HG02885 (cell line): ENCODE results near the gene APC2.
"Not testable (repeated sequence)": the region's sequence is repeated elsewhere in the genome, so short reads cannot be mapped to it uniquely, and the experiment has no call there.

Experiments
- ATAC-seq: cut with Tn5 transposase; IDR thresholded peaks from one replicate; pipeline ENCODE4 v1.9.1; 2021; ENCODE audit warnings: mild to moderate bottlenecking; ENCODE audit not compliant: unreplicated experiment, poor library complexity

The APC2 gene

DNA sequence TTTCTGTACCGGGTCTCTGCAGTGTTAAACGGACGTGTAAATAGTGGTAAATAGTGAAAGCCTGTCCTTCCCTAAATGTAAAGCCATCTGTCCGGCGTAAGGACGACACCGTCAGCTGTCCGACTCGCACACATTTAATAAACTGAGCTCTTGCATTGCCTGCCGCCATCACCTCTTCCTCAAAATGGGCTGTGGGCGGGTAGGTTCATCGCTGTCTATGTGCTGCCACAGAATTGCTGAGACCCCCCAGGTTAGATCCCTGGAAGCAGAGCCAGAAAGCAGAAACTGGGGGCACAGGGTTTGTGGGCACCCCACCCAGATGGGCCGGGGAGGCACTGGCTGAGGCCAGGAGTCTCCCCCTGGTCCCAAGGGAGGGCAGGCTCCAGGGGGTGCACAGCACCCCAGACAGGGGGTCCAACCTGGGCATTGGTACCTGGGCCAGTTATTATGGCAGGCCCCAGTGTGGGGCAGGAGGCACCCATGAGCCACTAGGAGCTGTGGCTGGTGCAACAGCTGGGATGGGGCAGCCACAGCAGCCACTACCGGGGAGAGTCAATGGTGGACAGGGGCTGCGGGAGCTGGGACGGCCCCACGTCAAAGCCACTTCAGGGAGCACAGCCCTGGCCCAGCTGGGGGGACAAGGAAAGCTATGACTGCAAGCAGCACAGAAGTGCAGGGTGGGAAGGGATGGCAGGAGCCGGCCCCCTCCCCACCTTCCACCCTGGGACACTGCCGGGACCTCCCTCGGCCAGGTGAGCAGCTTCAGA lies 23.3 kb downstream of the APC2 start:
- ATAC-seq: no peak

DNA sequence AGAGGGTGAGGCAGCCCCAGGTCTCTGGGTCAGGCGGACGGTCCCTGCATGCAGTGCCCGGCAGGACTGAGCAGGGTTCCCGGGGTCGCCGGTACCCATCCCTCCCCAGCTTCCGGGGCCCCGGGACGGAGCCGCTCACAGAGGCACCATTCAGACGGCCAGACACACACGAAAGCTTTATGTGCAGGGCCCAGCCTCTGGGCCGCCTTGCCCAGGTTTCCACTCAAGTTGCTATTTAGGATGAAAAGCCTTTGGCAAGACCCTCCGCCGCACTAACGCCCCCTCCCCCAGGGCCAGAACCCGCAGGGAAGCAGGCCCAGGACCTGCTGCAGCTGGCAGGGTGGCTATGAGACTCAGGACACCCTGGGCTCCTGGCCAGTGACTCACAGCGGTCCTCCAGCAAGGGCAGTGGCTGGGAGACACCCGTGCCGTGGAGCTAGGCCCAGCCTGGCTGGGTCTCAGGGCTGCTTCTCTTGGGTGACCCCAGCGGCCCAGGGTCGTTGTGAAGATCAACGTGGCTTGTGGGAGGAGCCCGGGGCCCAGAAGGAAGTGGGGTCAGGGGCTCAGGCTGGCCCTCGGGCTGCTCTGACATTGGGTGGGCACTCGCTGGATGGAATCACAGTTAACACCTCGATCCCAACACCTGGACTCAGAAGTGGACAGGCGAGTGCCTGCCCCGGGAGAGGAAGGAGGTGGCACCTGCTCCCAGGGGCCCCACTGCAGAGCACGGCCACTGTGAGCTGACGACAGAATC lies 24.3 kb downstream of the APC2 start:
- no peak for ATAC-seq

DNA sequence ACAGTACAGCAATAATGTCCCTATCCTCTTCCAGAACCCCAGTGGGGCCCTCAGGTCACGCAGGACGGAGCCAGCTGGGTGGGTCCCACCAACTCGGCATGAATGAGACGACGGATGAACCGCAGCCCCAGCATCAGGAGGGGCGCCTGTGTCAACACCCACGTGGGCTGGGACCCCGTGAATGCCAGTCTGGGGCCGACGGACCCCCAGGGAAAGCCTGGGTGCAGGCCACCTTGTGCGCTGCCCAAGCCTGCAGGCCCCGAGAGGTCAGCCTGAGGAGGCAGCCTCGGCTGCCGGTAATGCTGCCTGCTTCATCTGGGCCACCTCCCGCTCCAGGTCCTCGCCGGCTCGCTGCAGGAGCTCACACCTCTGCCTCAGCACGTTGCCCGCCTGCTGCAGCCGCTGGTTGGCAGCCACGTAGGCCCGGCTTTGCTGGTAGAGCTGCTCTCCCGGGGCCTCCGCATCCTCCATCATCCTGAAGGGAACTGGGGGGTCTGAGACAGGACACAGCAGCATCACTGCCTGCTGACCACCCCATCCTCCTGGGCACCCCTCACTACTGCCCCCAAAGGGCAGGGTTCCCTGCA lies 24.9 kb downstream of the APC2 start:
- no peak for ATAC-seq

DNA sequence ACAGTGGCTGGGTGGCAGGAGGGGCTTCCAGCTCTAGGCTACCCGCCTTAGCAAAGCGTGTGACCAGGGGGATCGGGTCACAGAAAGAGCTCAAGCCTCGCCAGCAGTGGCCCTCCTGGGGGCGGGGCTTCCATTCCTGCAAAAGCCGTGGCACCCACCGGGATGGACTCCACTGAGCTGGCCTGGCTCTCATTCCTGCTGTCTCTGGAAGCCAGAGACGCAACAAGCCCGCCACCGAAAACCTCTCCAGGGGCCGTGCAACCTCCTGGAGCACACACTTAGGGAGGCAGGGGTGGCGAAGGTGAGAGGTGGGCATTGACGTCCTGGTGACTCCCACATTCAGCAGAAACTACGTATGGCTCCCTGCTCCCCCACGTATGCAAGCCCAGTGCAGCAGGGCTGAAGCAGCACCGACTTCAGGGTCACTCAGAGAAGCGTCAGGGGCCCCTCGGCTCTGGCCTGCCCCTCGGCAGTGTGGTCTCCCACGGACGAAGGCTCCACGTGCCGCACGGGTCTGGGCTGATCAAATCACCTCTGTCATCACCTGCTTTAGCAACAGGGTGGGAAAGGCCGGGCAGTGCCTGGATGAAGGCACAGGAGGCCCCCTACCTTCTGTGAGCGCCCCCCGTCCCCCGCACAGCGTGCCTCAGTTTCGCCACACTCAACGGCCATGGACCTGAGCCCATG lies 26.0 kb downstream of the APC2 start:
- no peak for ATAC-seq

DNA sequence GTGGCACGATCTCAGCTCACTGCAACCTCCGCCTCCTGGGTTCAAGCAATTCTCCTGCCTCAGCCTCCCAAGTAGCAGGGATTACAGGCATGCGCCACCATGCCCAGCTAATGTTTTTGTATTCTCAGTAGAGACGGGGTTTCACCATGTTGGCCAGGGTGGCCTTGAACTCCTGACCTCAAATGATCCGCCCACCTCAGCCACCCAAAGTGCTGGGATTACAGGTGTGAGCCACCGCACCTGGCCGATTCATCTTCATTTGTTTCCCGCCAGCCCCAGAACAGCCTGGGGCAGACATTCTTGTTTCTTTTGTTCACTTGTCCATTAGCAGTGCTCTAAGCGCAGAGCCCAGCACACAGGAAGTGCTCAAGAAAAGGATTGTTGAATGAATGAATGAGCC lies 27.1 kb downstream of the APC2 start:
- not testable (repeated sequence) for ATAC-seq

DNA sequence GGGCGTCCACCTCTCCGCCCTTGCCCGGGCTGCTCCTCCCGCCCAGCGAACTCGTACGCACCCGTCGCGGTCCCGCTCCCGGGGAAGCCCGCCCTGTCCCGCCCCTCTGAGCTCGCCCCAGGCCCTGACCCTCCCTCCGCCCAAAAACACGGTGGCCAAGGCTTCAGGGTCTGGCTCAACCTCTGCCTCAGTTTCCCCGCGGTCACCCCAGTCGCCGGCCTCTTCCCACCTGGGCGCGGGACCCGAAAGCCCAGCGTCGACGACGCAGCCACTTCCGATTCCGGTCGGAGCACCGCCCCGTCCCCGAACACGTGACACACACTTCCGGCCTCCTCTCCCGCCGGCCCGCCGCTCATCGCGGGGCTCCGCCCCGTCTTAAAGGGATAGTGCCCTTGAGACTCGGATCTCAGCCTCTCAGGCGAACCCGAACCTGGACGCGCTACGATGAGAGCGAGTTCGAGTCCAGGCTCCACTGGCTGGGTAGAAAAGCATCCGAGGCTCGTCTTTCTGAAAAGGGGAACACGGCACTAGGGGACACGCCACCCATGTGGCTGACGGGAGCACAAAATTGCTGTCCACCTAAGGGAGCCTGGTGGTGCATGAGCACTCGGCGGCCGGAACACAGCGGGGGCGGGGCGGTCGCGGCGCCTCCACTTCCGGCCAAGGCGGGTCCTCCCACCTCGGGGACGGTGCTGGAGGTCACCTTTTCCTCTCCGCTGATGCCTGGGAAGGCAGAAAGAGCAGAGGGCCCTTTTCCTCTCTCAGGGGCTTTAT lies 29.2 kb downstream of the APC2 start, which contains the start of gene C19orf25:
C19orf25 (minus strand) TSS at position 282 of the 774 bp plus-strand sequence. CDS start 312 bp downstream, outside the sequence.
- ATAC-seq: peak; percentile 86

DNA sequence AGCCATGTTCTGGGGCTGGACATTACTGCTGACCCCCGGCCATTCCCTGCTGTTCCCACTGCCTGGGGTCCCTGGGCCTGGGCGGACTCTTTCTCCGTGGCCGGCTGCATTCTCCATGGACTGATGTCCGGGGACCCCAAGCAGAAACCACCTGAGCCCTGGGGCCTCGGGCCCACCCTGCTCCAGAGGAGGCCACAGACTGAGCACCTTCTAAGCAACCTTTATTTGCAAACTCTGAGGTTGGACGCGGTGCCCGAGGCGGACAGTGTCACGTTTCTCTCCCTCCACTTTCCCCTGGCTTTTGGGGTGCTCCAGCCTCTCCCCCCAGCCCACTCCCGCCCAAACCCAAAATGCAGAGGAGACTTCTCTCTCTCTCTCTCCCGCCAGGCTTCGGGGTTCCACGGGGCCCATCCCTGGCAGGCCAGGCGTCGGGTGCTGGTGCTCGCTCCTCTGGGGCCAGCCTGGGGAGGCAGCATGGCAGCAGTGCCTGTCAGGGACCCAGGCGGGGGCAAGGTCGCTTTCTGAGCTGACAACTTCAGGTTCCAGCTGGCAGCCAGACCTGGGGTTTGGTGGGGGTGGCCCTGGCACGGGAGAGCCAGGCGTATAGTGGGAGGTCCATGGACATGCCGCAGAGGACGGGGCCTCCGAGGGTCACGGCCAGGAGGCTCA lies 31.4 kb downstream of the APC2 start:
- ATAC-seq: no peak

DNA sequence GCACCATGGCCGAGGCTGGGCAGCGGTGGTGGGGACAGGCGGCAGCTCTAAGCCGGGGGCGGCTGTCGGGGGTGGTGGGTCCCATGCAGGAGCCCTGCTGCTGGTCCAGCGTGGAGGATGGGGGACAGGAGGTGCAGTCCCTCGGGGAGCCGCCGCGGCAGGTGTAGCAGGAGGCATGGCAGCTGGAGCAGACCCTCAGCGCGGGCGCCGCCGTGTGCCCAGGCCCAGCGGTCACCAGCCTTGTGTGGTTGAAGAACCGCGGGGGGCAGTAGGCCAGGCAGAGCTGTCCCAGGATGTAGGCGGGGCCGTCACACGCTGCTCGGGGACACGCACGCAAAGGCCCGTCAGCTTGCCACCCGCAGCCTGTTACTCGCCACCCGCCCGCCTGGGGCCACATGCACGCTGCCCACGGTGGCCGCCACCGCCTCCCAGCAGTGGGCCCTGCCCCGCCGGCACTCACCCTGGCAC lies 32.0 kb downstream of the APC2 start:
- ATAC-seq: no peak

DNA sequence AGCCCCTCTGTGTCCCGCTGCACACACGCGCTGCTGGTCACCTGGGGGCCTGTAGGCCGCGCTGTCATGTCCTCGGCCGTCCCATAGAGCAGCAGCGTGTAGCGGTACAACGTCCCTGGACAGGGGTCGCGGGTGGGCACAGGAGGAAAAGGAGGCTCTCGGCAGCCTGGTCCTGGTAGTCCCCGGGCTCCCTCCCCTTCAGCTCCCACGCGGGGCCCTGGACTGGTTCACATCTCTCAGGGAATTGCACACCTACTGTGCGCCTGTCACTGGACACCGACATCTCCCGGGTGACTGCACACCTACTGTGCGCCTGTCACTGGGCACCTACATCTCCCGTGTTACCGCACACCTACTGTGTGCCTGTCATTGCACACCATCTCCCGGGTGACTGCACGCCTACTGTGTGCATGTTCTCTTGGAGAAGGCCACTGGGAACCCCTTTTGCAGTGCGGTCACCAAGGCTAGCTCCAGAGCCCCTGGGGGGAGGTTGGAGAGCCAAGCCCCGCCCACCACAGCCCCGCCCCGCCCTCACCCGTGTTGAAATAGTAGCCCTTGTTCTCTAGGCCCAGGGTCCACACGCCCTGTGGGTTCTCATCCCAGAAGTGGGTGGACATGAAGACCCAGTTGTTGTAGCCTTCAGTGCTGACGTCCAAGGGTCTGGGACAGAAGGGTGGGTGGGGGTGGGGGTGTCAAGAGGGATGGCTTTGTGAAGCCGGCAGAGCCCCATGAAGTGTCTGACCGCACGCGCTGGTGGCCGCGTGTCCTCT lies 32.6 kb downstream of the APC2 start:
- ATAC-seq: no peak

DNA sequence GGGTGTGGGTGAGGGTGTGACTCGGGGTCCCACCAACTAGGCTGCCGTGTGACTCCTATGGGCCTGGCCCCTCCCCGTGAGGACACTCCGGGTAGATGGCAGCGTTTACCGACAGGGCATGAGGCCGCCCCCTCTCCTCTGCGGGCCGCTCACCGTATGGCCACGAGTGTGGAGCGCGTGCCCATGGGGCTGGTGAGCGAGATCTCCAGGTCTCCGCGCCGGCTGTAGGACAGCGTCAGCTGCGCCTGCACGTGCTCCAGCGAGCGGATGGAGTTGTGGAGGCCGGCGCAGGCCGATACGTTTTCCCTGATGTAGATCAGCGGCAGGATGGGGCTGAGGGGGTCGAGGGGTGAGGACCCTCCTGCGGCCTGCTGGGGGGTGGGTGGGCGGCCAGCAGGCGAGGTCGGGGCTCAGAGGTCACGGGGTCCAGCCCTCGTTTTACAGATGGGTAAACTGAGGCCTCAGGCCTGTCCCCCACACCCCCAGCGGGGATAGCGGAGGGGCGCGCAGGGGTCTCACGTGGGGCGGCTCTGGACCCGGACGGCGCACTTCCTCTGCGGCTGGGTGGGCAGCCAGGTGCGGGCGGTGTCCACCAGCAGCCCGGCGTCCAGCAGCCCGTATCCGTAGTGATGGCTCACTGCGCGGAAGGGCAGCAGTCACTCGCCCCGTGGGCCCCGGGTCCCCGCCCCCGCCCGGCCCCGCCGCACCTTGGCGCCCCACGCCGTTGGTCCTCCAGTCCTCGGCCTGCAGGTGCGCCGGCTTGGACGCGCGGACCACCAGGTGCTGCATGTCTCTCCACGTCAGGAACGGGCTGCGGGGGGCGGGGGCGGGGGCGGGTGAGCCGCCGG lies 33.4 kb downstream of the APC2 start:
- ATAC-seq: no peak

DNA sequence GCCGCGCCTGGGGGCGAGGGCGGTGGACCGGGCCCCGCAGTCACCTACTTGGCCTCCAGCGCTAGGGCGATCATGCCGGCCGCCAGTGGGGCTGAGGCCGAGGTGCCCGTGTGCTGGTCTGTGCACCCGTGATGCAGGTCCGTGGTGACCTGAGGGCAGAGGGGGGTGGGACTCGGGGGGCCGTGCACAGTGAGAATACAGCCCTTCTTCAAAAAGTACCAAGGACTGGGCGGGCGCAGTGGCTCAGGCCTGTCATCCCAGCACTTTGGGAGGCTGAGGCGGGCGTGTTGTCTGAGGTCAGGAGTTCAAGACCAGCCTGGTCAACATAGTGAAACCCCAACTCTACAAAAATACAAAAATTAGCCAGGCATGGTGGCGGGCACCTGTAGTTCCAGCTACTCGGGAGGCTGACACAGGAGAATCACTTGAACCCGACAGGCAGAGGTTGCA lies 34.1 kb downstream of the APC2 start:
- ATAC-seq: no peak

DNA sequence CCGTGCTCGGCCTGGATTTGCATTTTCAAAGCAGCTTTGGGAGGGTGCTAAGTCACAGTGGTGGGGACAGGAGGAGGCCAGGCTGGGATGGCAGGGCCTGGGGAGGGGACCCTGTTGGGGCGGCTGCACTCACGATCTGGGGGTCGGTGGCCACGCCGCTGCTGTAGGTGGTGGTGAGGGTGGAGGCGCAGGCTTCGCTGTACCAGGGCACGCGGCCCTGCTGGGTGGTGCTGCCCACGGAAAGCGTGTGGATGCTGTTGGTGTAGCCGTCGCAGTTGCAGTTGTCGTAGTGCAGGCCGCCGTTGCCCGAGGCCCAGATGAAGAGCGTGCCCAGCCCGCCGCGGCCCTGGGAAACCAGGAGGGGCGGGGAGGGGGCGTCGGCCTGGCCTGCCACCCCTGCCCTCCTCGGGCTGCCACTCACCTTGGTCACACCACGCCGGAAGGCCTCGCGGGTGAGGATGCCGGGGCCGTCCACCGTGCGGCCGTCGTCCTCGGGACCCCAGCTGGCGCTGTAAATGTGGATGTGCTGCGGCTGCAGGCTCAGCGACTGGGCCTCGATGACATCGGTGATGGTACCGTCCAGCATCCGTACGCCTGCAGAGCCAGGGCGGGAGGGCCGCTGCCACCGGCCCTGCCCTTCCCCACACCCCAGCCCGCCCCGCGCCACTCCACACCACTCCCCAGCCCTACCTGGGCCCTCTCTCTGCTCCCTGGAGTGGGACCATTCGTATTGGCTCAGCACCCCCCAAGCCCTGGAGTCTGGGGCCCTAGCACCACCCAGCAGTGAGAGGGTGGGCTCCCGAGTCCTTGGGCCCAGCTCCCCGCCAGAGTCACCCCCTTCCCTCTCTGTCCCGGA lies 37.0 kb downstream of the APC2 start:
- no peak for ATAC-seq

DNA sequence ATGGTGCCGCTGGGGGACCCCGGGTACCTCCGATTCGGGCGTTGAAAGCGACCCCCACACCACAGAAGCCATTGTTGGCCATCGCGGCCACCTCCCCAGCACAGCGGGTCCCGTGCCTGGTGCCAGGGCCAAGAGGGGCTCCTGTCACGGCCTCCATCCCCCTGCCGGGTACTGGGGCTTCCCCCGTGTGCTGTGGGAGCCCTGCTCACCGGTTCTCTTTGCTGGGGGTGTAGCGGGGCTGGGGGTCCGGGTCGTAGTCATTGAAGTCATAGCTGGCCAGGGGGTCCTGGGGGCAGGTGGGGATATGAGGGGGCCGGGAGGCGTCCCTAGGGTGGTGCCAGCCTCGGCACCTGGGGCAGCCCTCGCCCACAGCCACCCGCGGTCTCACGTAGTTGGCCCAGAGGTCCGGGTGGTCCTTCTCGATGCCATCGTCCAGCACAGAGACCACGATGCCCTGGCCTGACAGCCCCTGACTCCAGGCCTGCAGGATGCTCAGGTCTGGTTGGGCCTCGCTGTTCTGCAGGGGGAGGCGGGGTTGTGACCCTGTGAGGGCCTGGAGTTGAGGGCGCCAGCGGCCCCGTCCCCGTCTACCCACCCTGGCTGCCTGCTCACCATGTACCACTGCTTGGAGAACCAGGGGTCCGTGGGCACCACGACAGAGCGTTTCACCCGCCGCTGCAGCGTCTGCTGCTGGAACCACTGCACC lies 37.8 kb downstream of the APC2 start:
- ATAC-seq: no peak

DNA sequence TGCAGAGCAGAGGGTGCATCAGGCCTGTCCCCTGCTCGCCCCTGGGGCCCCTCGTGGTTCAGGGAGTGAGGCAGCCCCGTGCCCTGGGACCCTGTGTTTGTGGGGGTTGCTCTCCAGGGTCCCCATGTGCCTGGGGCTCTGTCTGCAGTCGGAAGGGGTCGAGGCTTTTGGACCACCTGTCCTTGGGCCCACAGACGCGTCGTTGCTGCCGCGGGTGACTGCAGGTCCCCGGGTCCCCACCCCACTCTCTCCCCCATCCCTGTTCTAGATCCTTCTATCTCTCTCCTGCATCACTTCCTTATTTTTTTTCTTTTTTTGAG lies 38.3 kb downstream of the APC2 start:
- no peak for ATAC-seq

DNA sequence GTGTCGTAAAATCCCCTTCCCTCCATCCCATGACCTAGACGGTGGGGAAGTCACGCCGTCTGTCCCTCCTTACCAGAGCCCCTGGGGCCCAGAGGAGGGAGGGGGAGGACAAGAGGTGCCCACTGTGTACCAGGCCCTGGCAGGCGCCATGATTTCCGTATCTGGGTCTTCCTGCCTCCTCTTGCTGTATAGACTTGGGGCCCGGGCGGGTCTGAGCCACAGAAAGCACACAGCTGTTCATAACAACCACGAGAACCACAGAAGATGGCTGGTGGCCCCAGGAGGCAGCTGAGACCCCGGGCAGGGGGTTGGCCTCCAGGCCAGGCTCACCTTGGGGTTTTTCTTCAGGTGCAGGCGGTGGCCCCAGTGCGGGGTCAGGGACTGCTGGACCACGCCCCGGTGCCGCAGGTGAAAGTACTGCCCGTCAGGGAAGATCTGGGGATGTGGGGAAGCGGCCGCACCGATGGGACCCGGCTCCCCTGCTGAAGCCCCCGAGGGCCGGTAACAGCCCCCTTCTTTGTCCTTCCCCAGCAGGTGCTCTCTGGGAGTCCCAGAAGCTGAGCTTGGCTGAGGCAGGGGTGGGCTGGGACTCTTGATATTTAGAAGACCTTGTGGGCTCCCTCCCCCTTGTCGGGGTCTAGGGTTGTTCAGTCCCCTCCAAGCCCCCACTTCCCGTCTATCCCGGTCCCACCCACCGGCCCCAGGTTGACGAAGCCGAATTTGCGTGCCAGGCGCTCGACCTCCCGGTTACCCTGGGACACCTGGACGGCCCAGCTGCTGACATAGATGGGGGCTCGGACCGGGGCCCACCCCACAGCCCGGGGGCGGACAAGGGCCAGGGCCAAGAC lies 39.8 kb downstream of the APC2 start:
- no peak for ATAC-seq
